K562 (cell line): ENCODE data around the gene ZC3H12A. TPM values are rescaled to one million over a fixed set of nuclear protein-coding genes. Genes with fewer than 3 reads are reported as not detected.

ENCODE experiments used
- BRD9 ChIP-seq: fragments of 450-650 bp; IDR thresholded peaks from 2 replicates; pipeline ENCODE4 v1.6.1; 2018; ENCODE audit warnings: low read depth; ENCODE audit not compliant: partially characterized antibody
- CHD1 ChIP-seq: fragments of 200-600 bp; sonication (generic); IDR thresholded peaks from one replicate; pipeline ENCODE4 v1.6.1; 2012; ENCODE audit warnings: mild to moderate bottlenecking, moderate library complexity, low read length, inconsistent platforms
- DMBX1 ChIP-seq: fragments of 250-450 bp; sonication (Bioruptor Pico); IDR thresholded peaks from 2 replicates; pipeline ENCODE4 v1.8.0; 2022; ENCODE audit warnings: inconsistent platforms, mild to moderate bottlenecking, moderate library complexity, borderline replicate concordance
- HDAC8 ChIP-seq: fragments of 450-650 bp; IDR thresholded peaks from 2 replicates; pipeline ENCODE4 v1.6.1; 2016; ENCODE audit warnings: mild to moderate bottlenecking, missing genetic modification characterization, moderate library complexity, missing compliant biosample characterization
- HES1 ChIP-seq: fragments of 450-650 bp; IDR thresholded peaks from 2 replicates; pipeline ENCODE4 v1.6.1; 2016; ENCODE audit warnings: low read depth, mild to moderate bottlenecking, moderate library complexity
- KAT2B ChIP-seq: IDR thresholded peaks from one replicate; pipeline ENCODE4 v1.6.1; 2012; ENCODE audit warnings: low read depth, mild to moderate bottlenecking, control low read depth, inconsistent platforms, low read length, moderate library complexity
- POLR2G ChIP-seq: fragments of 200-400 bp; formaldehyde crosslinking; IDR thresholded peaks from 2 replicates; pipeline ENCODE4 v1.6.1; 2017; ENCODE audit warnings: low read depth, mild to moderate bottlenecking, antibody characterized with exemption, low read length, moderate library complexity
- PRPF4 ChIP-seq: fragments of 200-400 bp; formaldehyde crosslinking; IDR thresholded peaks from one replicate; pipeline ENCODE4 v1.6.1; 2017; ENCODE audit warnings: low read length, low read depth, mild to moderate bottlenecking; ENCODE audit not compliant: insufficient read depth, poor library complexity, severe bottlenecking
- SAFB ChIP-seq: fragments of 200-400 bp; formaldehyde crosslinking; IDR thresholded peaks from 2 replicates; pipeline ENCODE4 v1.6.1; 2017; ENCODE audit warnings: low read depth, low read length, borderline replicate concordance
- SRSF3 ChIP-seq: fragments of 200-400 bp; formaldehyde crosslinking; IDR thresholded peaks from 2 replicates; pipeline ENCODE4 v1.6.1; 2016; ENCODE audit warnings: mild to moderate bottlenecking, low read length, moderate library complexity; ENCODE audit not compliant: insufficient read depth
- VEZF1 ChIP-seq: fragments of 200-800 bp; sonication (Bioruptor generic); IDR thresholded peaks from 2 replicates; pipeline ENCODE4 v1.6.1; 2017; ENCODE audit warnings: missing genetic modification characterization, missing compliant biosample characterization
- ZBTB9 ChIP-seq: fragments of 450-650 bp; formaldehyde crosslinking; IDR thresholded peaks from 2 replicates; pipeline ENCODE4 v1.4.0; 2020; ENCODE audit warnings: mild to moderate bottlenecking, moderate library complexity
- ZNF609 ChIP-seq: sonication (generic); formaldehyde crosslinking; IDR thresholded peaks from 2 replicates; pipeline ENCODE4 v1.8.1; 2023; ENCODE audit warnings: missing genetic modification reagents, mild to moderate bottlenecking, borderline replicate concordance
- polyA plus RNA-seq, 8 experiments: library from polyadenylated mRNA; depleted of rRNA in 4 of 8; stranded (reverse) in 5 of 8; unstranded in 3 of 8; fragments of >200 nt; fragmentation: Nextera tagmentation in 2 of 8; fragmentation: Illumina TruSeq in 1 of 8; extraction: Ambion mirVana in 2 of 8; extraction: Trizol in 1 of 8; gene quantifications; 2 replicates each; pipeline versions ENCODE4 v1.2.1 to v1.2.3, GENCODE V29; 2011 to 2014; ENCODE audit warnings: inconsistent platforms in 1 of 8, missing spikeins in 1 of 8
- total RNA-seq, 7 experiments: library from RNA; depleted of rRNA in 6 of 7; stranded (reverse); fragments of >200 nt in 6 of 7; fragmentation: Illumina TruSeq in 2 of 7; extraction: Trizol in 2 of 7; gene quantifications; 2 replicates each; pipeline versions ENCODE4 v1.2.1 to v1.2.3, GENCODE V29; 2011 to 2021; ENCODE audit warnings: low replicate concordance in 1 of 7
- TF ChIP-seq, protein P1 (sequence below): fragments of 450-650 bp; formaldehyde crosslinking; IDR thresholded peaks from 2 replicates; pipeline ENCODE4 v1.4.0; 2022; ENCODE audit warnings: missing genetic modification characterization
- TF ChIP-seq, protein P2 (sequence below): sonication (generic); formaldehyde crosslinking; IDR thresholded peaks from 2 replicates; pipeline ENCODE4 v1.8.1; 2023; ENCODE audit warnings: mild to moderate bottlenecking, missing genetic modification reagents, moderate library complexity

The ZC3H12A gene
- total and polyA plus RNA-seq, 9 of the 15 experiments (the other 6 are each of a cell fraction or from before 2014, with no cell fraction given), result 0.14 to 9.4 (median 6.7) TPM

GRCh38 chr1:37474697-37475379 lies 458 bp downstream of the ZC3H12A start (continued):
- peak; percentile 20 for TF ChIP-seq PRPF4
- TF ChIP-seq POLR2G, result peak; percentile 91
- TF ChIP-seq HDAC8 (tag), result no peak
- no peak for TF ChIP-seq DMBX1 (CRISPR knock-in tag)
- TF ChIP-seq CHD1, result peak; percentile 62
- 0 out of 2 replicates have a peak, but pooled peaks have one; percentile 40 for TF ChIP-seq ZNF609 (CRISPR knock-in tag)
- TF ChIP-seq VEZF1 (CRISPR knock-in tag), result peak; percentile 42
- 0 out of 2 replicates have a peak, but pooled peaks have one; percentile 52 for TF ChIP-seq ZBTB9 (CRISPR knock-in tag)
- TF ChIP-seq SRSF3, result no peak
- TF ChIP-seq HES1, result no peak
- TF ChIP-seq, protein P1, sequence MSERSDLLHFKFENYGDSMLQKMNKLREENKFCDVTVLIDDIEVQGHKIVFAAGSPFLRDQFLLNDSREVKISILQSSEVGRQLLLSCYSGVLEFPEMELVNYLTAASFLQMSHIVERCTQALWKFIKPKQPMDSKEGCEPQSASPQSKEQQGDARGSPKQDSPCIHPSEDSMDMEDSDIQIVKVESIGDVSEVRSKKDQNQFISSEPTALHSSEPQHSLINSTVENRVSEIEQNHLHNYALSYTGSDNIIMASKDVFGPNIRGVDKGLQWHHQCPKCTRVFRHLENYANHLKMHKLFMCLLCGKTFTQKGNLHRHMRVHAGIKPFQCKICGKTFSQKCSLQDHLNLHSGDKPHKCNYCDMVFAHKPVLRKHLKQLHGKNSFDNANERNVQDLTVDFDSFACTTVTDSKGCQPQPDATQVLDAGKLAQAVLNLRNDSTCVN, result peak; percentile 58; the same call in 1 of the 2 replicates
- TF ChIP-seq KAT2B, result no peak
- no peak for TF ChIP-seq SAFB
- TF ChIP-seq BRD9, result no peak
- TF ChIP-seq, protein P2, sequence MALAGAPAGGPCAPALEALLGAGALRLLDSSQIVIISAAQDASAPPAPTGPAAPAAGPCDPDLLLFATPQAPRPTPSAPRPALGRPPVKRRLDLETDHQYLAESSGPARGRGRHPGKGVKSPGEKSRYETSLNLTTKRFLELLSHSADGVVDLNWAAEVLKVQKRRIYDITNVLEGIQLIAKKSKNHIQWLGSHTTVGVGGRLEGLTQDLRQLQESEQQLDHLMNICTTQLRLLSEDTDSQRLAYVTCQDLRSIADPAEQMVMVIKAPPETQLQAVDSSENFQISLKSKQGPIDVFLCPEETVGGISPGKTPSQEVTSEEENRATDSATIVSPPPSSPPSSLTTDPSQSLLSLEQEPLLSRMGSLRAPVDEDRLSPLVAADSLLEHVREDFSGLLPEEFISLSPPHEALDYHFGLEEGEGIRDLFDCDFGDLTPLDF, result no peak
